HG03135 (cell line): Measurements from ENCODE around the gene SNX11.
"Not testable (repeated sequence)": the region's sequence is repeated elsewhere in the genome, so short reads cannot be mapped to it uniquely, and the experiment has no call there.

ENCODE experiments used
- ATAC-seq: cut with Tn5 transposase; IDR thresholded peaks from one replicate; pipeline ENCODE4 v1.9.1; 2021; ENCODE audit warnings: mild to moderate bottlenecking, moderate library complexity; ENCODE audit not compliant: unreplicated experiment

The SNX11 gene

GRCh38 chr17:48107137-48108055, at the start of gene SNX11:
SNX11 (plus strand) TSS chr17:48107766; CDS start chr17:48112044, 4,278 bp downstream.
- peak; percentile 75 for ATAC-seq

GRCh38 chr17:48058393-48059124, 49.0 kb upstream of the SNX11 start:
- ATAC-seq: no peak

- ATAC-seq: no peak
Observed at GRCh38 chr17:48059125-48059668, 48.4 kb upstream of the SNX11 start.

GRCh38 chr17:48060249-48060648, 47.3 kb upstream of the SNX11 start:
- no peak for ATAC-seq

- no peak for ATAC-seq
Observed at GRCh38 chr17:48062273-48062672, 45.3 kb upstream of the SNX11 start.

- ATAC-seq: no peak
Observed at GRCh38 chr17:48064638-48065037, 42.9 kb upstream of the SNX11 start.

- no peak for ATAC-seq
Observed at GRCh38 chr17:48066192-48066591, 41.4 kb upstream of the SNX11 start.

GRCh38 chr17:48066656-48067055, 40.9 kb upstream of the SNX11 start:
- no peak for ATAC-seq

GRCh38 chr17:48067245-48067644, 40.3 kb upstream of the SNX11 start:
- no peak for ATAC-seq

GRCh38 chr17:48067808-48068207, 39.8 kb upstream of the SNX11 start:
- not testable (repeated sequence) for ATAC-seq

- no peak for ATAC-seq
Observed at GRCh38 chr17:48068491-48068961, 39.0 kb upstream of the SNX11 start.

- no peak for ATAC-seq
Observed at GRCh38 chr17:48070195-48070594, 37.4 kb upstream of the SNX11 start.

GRCh38 chr17:48071654-48072053, 35.9 kb upstream of the SNX11 start:
- ATAC-seq: no peak

- ATAC-seq: not testable (repeated sequence)
Observed at GRCh38 chr17:48072811-48073210, 34.8 kb upstream of the SNX11 start.

- ATAC-seq: not testable (repeated sequence)
Observed at GRCh38 chr17:48073566-48074094, 33.9 kb upstream of the SNX11 start.

- ATAC-seq: no peak
Observed at GRCh38 chr17:48074322-48075081, 33.1 kb upstream of the SNX11 start.

GRCh38 chr17:48077152-48077551, 30.4 kb upstream of the SNX11 start:
- not testable (repeated sequence) for ATAC-seq

GRCh38 chr17:48081858-48082257, 25.7 kb upstream of the SNX11 start:
- ATAC-seq: no peak

- no peak for ATAC-seq
Observed at GRCh38 chr17:48084932-48085331, 22.6 kb upstream of the SNX11 start.

- no peak for ATAC-seq
Observed at GRCh38 chr17:48093341-48094045, 14.1 kb upstream of the SNX11 start.
